Upper lobe of left lung (tissue), 4 donors: ENCODE data around the gene SUMO1.

Experiments
- CTCF ChIP-seq, 6 experiments: fragments of 450-650 bp in 4 of 6; fragments of 200-600 bp in 2 of 6; sonication (generic) in 2 of 6; IDR thresholded peaks; one replicate each; pipeline ENCODE4 v1.5.1; 2016 to 2019; ENCODE audit warnings: antibody characterized with exemption in 6 of 6
- EP300 ChIP-seq, 4 donors: sonication (generic); formaldehyde crosslinking; IDR thresholded peaks; one replicate each; pipeline ENCODE4 v1.5.1; 2017; ENCODE audit warnings: antibody characterized with exemption in 4 of 4, control low read depth in 2 of 4
- POLR2A ChIP-seq, 4 donors: fragments of 450-650 bp; IDR thresholded peaks; one replicate each; pipeline ENCODE4 v1.5.1; 2016 to 2017; ENCODE audit warnings: antibody characterized with exemption in 4 of 4, mild to moderate bottlenecking in 2 of 4
- POLR2AphosphoS5 ChIP-seq, 2 donors: sonication (generic); formaldehyde crosslinking; IDR thresholded peaks; one replicate each; pipeline ENCODE4 v1.5.1; 2017; ENCODE audit warnings: antibody characterized with exemption in 2 of 2

- no peak for TF ChIP-seq EP300 (IDR thresholded peaks at IDR 0.05)
- TF ChIP-seq CTCF (IDR thresholded peaks at IDR 0.05), result no peak
- no peak for TF ChIP-seq POLR2A (IDR thresholded peaks at IDR 0.05)
- no peak for TF ChIP-seq POLR2AphosphoS5 (IDR thresholded peaks at IDR 0.05)
Observed at GRCh38 chr2:202169832-202170424, 68.5 kb downstream of the SUMO1 start.
